ENCODE measurements around the gene ZNF383. TPM values are rescaled to one million over a fixed set of nuclear protein-coding genes. Genes with fewer than 3 reads are reported as not detected.
A peak's percentile ranks its signal among the peaks of the same experiment; 100 is the strongest.
"Not testable (repeated sequence)": the region's sequence is repeated elsewhere in the genome, so short reads cannot be mapped to it uniquely, and the experiment has no call there.

Gene ZNF383
- 4.2 and 5.8 TPM in 2 replicates for total RNA-seq (2012; rRNA removed)

GRCh38 chr19:37217775-37218591, at the start of gene ZNF383:
ZNF383 (plus strand) TSS chr19:37218214; CDS start chr19:37230454, 12,240 bp downstream.
- H3K9me3 ChIP-seq (replicated peaks; ENCODE audit: low read length) = no peaks in the 10 kb centered on the region
- H3K4me2 ChIP-seq (ENCODE audit: low read length) = peak within 1 kb of the TSS; percentile 86
- peak within 1 kb of the TSS; percentile 90 for H3K9ac ChIP-seq (ENCODE audit: low read depth, low read length)
- peak within 1 kb of the TSS; percentile 93 for H3K4me3 ChIP-seq (ENCODE audit: low read length)
- peaks cover 19% of the 10 kb centered on the region for H3K36me3 ChIP-seq (ENCODE audit: insufficient read depth, low read length)
- peaks cover 4% of the 10 kb centered on the region for H3K4me1 ChIP-seq (ENCODE audit: control insufficient read depth, insufficient read depth, low read length)
- H3K27me3 ChIP-seq (ENCODE audit: control insufficient read depth, insufficient read depth, low read length) = no peaks in the 10 kb centered on the region

GRCh38 chr19:37172368-37173366, 45.3 kb upstream of the ZNF383 start, which contains the start of gene ZNF585A:
ZNF585A (minus strand) TSS chr19:37172695; CDS start chr19:37169910, 2,785 bp downstream.
- Histone ChIP-seq H3K27me3 (ENCODE audit: control insufficient read depth, insufficient read depth, low read length) (no peaks in the 10 kb centered on the region), H3K9ac (ENCODE audit: low read depth, low read length) (peak within 1 kb of the TSS; percentile 83), H3K36me3 (ENCODE audit: insufficient read depth, low read length) (peaks cover 14% of the 10 kb centered on the region), H3K4me3 (ENCODE audit: low read length) (peak within 1 kb of the TSS; percentile 79), H3K9me3 (replicated peaks; ENCODE audit: low read length) (no peaks in the 10 kb centered on the region), H3K4me2 (ENCODE audit: low read length) (peak within 1 kb of the TSS; percentile 75), H3K4me1 (ENCODE audit: control insufficient read depth, insufficient read depth, low read length) (no peaks in the 10 kb centered on the region)

- peaks cover 39% of the 10 kb centered on the region for H3K36me3 ChIP-seq (ENCODE audit: insufficient read depth, low read length)
Observed at GRCh38 chr19:37186071-37186470, 31.9 kb upstream of the ZNF383 start.

GRCh38 chr19:37195248-37195647, 22.8 kb upstream of the ZNF383 start:
- peaks cover 17% of the 10 kb centered on the region for H3K36me3 ChIP-seq (ENCODE audit: insufficient read depth, low read length)
- not testable (repeated sequence) for H3K9me3 ChIP-seq (replicated peaks; ENCODE audit: low read length); H3K27me3 ChIP-seq (ENCODE audit: control insufficient read depth, insufficient read depth, low read length)

More at GRCh38 chr19:37186071-37186470, 31.9 kb upstream of the ZNF383 start:
- H3K4me2 ChIP-seq (ENCODE audit: low read length); H3K27me3 ChIP-seq (ENCODE audit: control insufficient read depth, insufficient read depth, low read length); H3K4me3 ChIP-seq (ENCODE audit: low read length); H3K4me1 ChIP-seq (ENCODE audit: control insufficient read depth, insufficient read depth, low read length); H3K9ac ChIP-seq (ENCODE audit: low read depth, low read length): not testable (repeated sequence)
- H3K9me3 ChIP-seq (replicated peaks; ENCODE audit: low read length) = peaks cover 29% of the 10 kb centered on the region

GRCh38 chr19:37197115-37197514, 20.9 kb upstream of the ZNF383 start:
- peaks cover 13% of the 10 kb centered on the region for H3K36me3 ChIP-seq (ENCODE audit: insufficient read depth, low read length)
- not testable (repeated sequence) for H3K9me3 ChIP-seq (replicated peaks; ENCODE audit: low read length)

More at GRCh38 chr19:37195248-37195647, 22.8 kb upstream of the ZNF383 start:
- H3K4me2 ChIP-seq (ENCODE audit: low read length); H3K9ac ChIP-seq (ENCODE audit: low read depth, low read length); H3K4me1 ChIP-seq (ENCODE audit: control insufficient read depth, insufficient read depth, low read length); H3K4me3 ChIP-seq (ENCODE audit: low read length): not testable (repeated sequence)

GRCh38 chr19:37197768-37198167, 20.2 kb upstream of the ZNF383 start:
- Histone ChIP-seq H3K36me3 (ENCODE audit: insufficient read depth, low read length) (peaks cover 15% of the 10 kb centered on the region), H3K9me3 (replicated peaks; ENCODE audit: low read length) (no peaks in the 10 kb centered on the region), H3K9ac (ENCODE audit: low read depth, low read length) (no peak overlapping the region), H3K27me3 (ENCODE audit: control insufficient read depth, insufficient read depth, low read length) (no peaks in the 10 kb centered on the region), H3K4me3 (ENCODE audit: low read length) (no peak overlapping the region), H3K4me1 (ENCODE audit: control insufficient read depth, insufficient read depth, low read length) (no peaks in the 10 kb centered on the region), H3K4me2 (ENCODE audit: low read length) (no peak overlapping the region)

More at GRCh38 chr19:37197115-37197514, 20.9 kb upstream of the ZNF383 start:
- not testable (repeated sequence) for H3K4me3 ChIP-seq (ENCODE audit: low read length); H3K4me2 ChIP-seq (ENCODE audit: low read length); H3K9ac ChIP-seq (ENCODE audit: low read depth, low read length); H3K27me3 ChIP-seq (ENCODE audit: control insufficient read depth, insufficient read depth, low read length); H3K4me1 ChIP-seq (ENCODE audit: control insufficient read depth, insufficient read depth, low read length)

GRCh38 chr19:37217480-37217774, 587 bp upstream of the ZNF383 start:
- peaks cover 4% of the 10 kb centered on the region for H3K4me1 ChIP-seq (ENCODE audit: control insufficient read depth, insufficient read depth, low read length)
- no peaks in the 10 kb centered on the region for H3K9me3 ChIP-seq (replicated peaks; ENCODE audit: low read length)
- H3K9ac ChIP-seq (ENCODE audit: low read depth, low read length) = peak overlapping the region; percentile 90
- H3K4me3 ChIP-seq (ENCODE audit: low read length) = peak overlapping the region; percentile 93
- peak overlapping the region; percentile 86 for H3K4me2 ChIP-seq (ENCODE audit: low read length)
- peaks cover 14% of the 10 kb centered on the region for H3K36me3 ChIP-seq (ENCODE audit: insufficient read depth, low read length)
- H3K27me3 ChIP-seq (ENCODE audit: control insufficient read depth, insufficient read depth, low read length) = no peaks in the 10 kb centered on the region

- no peaks in the 10 kb centered on the region for H3K9me3 ChIP-seq (replicated peaks; ENCODE audit: low read length)
Observed at GRCh38 chr19:37218592-37218935, 550 bp downstream of the ZNF383 start.

GRCh38 chr19:37220383-37220782, 2.4 kb downstream of the ZNF383 start:
- H3K27me3 ChIP-seq (ENCODE audit: control insufficient read depth, insufficient read depth, low read length) = no peaks in the 10 kb centered on the region
- H3K4me3 ChIP-seq (ENCODE audit: low read length) = no peak overlapping the region
- H3K4me2 ChIP-seq (ENCODE audit: low read length) = no peak overlapping the region
- H3K9ac ChIP-seq (ENCODE audit: low read depth, low read length) = no peak overlapping the region
- H3K9me3 ChIP-seq (replicated peaks; ENCODE audit: low read length) = no peaks in the 10 kb centered on the region
- peaks cover 4% of the 10 kb centered on the region for H3K4me1 ChIP-seq (ENCODE audit: control insufficient read depth, insufficient read depth, low read length)
- peaks cover 23% of the 10 kb centered on the region for H3K36me3 ChIP-seq (ENCODE audit: insufficient read depth, low read length)

More at GRCh38 chr19:37218592-37218935, 550 bp downstream of the ZNF383 start:
- Histone ChIP-seq H3K36me3 (ENCODE audit: insufficient read depth, low read length) (peaks cover 20% of the 10 kb centered on the region), H3K27me3 (ENCODE audit: control insufficient read depth, insufficient read depth, low read length) (no peaks in the 10 kb centered on the region), H3K4me2 (ENCODE audit: low read length) (peak overlapping the region; percentile 86), H3K9ac (ENCODE audit: low read depth, low read length) (peak overlapping the region; percentile 90), H3K4me3 (ENCODE audit: low read length) (peak overlapping the region; percentile 93), H3K4me1 (ENCODE audit: control insufficient read depth, insufficient read depth, low read length) (peaks cover 4% of the 10 kb centered on the region)

- H3K4me2 ChIP-seq (ENCODE audit: low read length) = no peak overlapping the region
- peaks cover 29% of the 10 kb centered on the region for H3K36me3 ChIP-seq (ENCODE audit: insufficient read depth, low read length)
- H3K27me3 ChIP-seq (ENCODE audit: control insufficient read depth, insufficient read depth, low read length) = no peaks in the 10 kb centered on the region
- no peak overlapping the region for H3K9ac ChIP-seq (ENCODE audit: low read depth, low read length)
- no peak overlapping the region for H3K4me3 ChIP-seq (ENCODE audit: low read length)
- H3K4me1 ChIP-seq (ENCODE audit: control insufficient read depth, insufficient read depth, low read length) = peaks cover 4% of the 10 kb centered on the region
- no peaks in the 10 kb centered on the region for H3K9me3 ChIP-seq (replicated peaks; ENCODE audit: low read length)
Observed at GRCh38 chr19:37221136-37221535, 3.1 kb downstream of the ZNF383 start.

- H3K4me3 ChIP-seq (ENCODE audit: low read length) = no peak overlapping the region
- peaks cover 7% of the 10 kb centered on the region for H3K9me3 ChIP-seq (replicated peaks; ENCODE audit: low read length)
- H3K36me3 ChIP-seq (ENCODE audit: insufficient read depth, low read length) = peaks cover 46% of the 10 kb centered on the region
- H3K4me2 ChIP-seq (ENCODE audit: low read length) = no peak overlapping the region
- no peak overlapping the region for H3K9ac ChIP-seq (ENCODE audit: low read depth, low read length)
- no peaks in the 10 kb centered on the region for H3K4me1 ChIP-seq (ENCODE audit: control insufficient read depth, insufficient read depth, low read length)
- no peaks in the 10 kb centered on the region for H3K27me3 ChIP-seq (ENCODE audit: control insufficient read depth, insufficient read depth, low read length)
Observed at GRCh38 chr19:37226248-37226647, 8.2 kb downstream of the ZNF383 start.
